ENCODE results near the gene GSTM3. TPM values are rescaled to one million over a fixed set of nuclear protein-coding genes. Genes with fewer than 3 reads are reported as not detected.
"Not testable (repeated sequence)": the region's sequence is repeated elsewhere in the genome, so short reads cannot be mapped to it uniquely, and the experiment has no call there.

The GSTM3 gene
- total RNA-seq, 2 experiments from 2014 or later = 14.8 to 15.4 TPM

- Histone ChIP-seq H3K36me3 (ENCODE audit: insufficient read depth, low read length) (no peaks in the 10 kb centered on the region), H3K9me3 (ENCODE audit: control insufficient read depth in 1 of 2, insufficient read depth in 1 of 2, low read length in 2 of 2) (no peaks in the 10 kb centered on the region), H3K4me1 (ENCODE audit: insufficient read depth, low read length) (no peaks in the 10 kb centered on the region), H3K4me3 (ENCODE audit: low read length) (no peak overlapping the region), H3K27me3 (ENCODE audit: control insufficient read depth in 1 of 2, insufficient read depth in 2 of 2, low read length in 2 of 2) (no peaks in the 10 kb centered on the region), H3K27ac (ENCODE audit: low read depth in 1 of 2, low read length in 2 of 2) (no peak overlapping the region)
- no peaks in the 10 kb centered on the region for H3K9me3 Mint-ChIP-seq
- H3K4me3 Mint-ChIP-seq = no peak overlapping the region
- POLR2A ChIA-PET = no interaction called here
- no peak overlapping the region for H3K27ac Mint-ChIP-seq
- no peaks in the 10 kb centered on the region for H3K27me3 Mint-ChIP-seq
- peaks cover 37% of the 10 kb centered on the region for H3K36me3 Mint-ChIP-seq (ENCODE audit: low read depth)
- CTCF ChIA-PET = no interaction called here
- no peak for DNase-seq
- intact Hi-C loops (cut with DNase I, micrococcal nuclease) = no loop called here
- no peak for ATAC-seq (ENCODE audit: poor library complexity)
- no peaks in the 10 kb centered on the region for H3K4me1 Mint-ChIP-seq (ENCODE audit: low read depth)
- no peak for TF ChIP-seq CTCF (IDR thresholded peaks at IDR 0.05)
These were observed 43.8 kb downstream of the GSTM3 start for GRCh38 chr1:109697066-109697465.

- H3K4me1 Mint-ChIP-seq (ENCODE audit: low read depth); DNase-seq; H3K27ac Mint-ChIP-seq; H3K27ac ChIP-seq (ENCODE audit: low read depth in 1 of 2, low read length in 2 of 2); H3K36me3 ChIP-seq (ENCODE audit: insufficient read depth, low read length); H3K9me3 Mint-ChIP-seq; H3K4me3 Mint-ChIP-seq; H3K4me3 ChIP-seq (ENCODE audit: low read length); POLR2A ChIA-PET; ATAC-seq (ENCODE audit: poor library complexity); H3K9me3 ChIP-seq (ENCODE audit: control insufficient read depth in 1 of 2, insufficient read depth in 1 of 2, low read length in 2 of 2); intact Hi-C loops (cut with DNase I, micrococcal nuclease); H3K4me1 ChIP-seq (ENCODE audit: insufficient read depth, low read length); H3K27me3 ChIP-seq (ENCODE audit: control insufficient read depth in 1 of 2, insufficient read depth in 2 of 2, low read length in 2 of 2); H3K27me3 Mint-ChIP-seq; CTCF ChIA-PET: not testable (repeated sequence)
- peaks cover 50% of the 10 kb centered on the region for H3K36me3 Mint-ChIP-seq (ENCODE audit: low read depth)
These were observed 45.7 kb downstream of the GSTM3 start for GRCh38 chr1:109695138-109695537.

- H3K4me1 Mint-ChIP-seq (ENCODE audit: low read depth); H3K27ac Mint-ChIP-seq; H3K27me3 Mint-ChIP-seq; CTCF ChIA-PET; ATAC-seq (ENCODE audit: poor library complexity); H3K27ac ChIP-seq (ENCODE audit: low read depth in 1 of 2, low read length in 2 of 2); H3K4me3 ChIP-seq (ENCODE audit: low read length); H3K4me3 Mint-ChIP-seq; H3K36me3 ChIP-seq (ENCODE audit: insufficient read depth, low read length); H3K9me3 Mint-ChIP-seq; H3K4me1 ChIP-seq (ENCODE audit: insufficient read depth, low read length); DNase-seq; POLR2A ChIA-PET; H3K27me3 ChIP-seq (ENCODE audit: control insufficient read depth in 1 of 2, insufficient read depth in 2 of 2, low read length in 2 of 2); H3K9me3 ChIP-seq (ENCODE audit: control insufficient read depth in 1 of 2, insufficient read depth in 1 of 2, low read length in 2 of 2): not testable (repeated sequence)
- intact Hi-C loops (cut with DNase I, micrococcal nuclease) = loop anchor here in 1 of 2 experiments (5.0 kb wide), 1 partner anchor 78 kb away; no protein-coding TSS in a partner anchor
- H3K36me3 Mint-ChIP-seq (ENCODE audit: low read depth) = peaks cover 57% of the 10 kb centered on the region
These were observed 46.4 kb downstream of the GSTM3 start for GRCh38 chr1:109694400-109694799.

- CTCF ChIA-PET = no interaction called here
- H3K36me3 ChIP-seq (ENCODE audit: insufficient read depth, low read length) = no peaks in the 10 kb centered on the region
- no peak for DNase-seq
- H3K4me3 Mint-ChIP-seq = no peak overlapping the region
- peaks cover 23% of the 10 kb centered on the region for H3K4me1 Mint-ChIP-seq (ENCODE audit: low read depth)
- no peaks in the 10 kb centered on the region for H3K9me3 ChIP-seq (ENCODE audit: control insufficient read depth in 1 of 2, insufficient read depth in 1 of 2, low read length in 2 of 2)
- H3K27me3 ChIP-seq (ENCODE audit: control insufficient read depth in 1 of 2, insufficient read depth in 2 of 2, low read length in 2 of 2) = no peaks in the 10 kb centered on the region
- no peaks in the 10 kb centered on the region for H3K4me1 ChIP-seq (ENCODE audit: insufficient read depth, low read length)
- TF ChIP-seq CTCF (IDR thresholded peaks at IDR 0.05) = no peak
- no peak overlapping the region for H3K27ac Mint-ChIP-seq
- no peak overlapping the region for H3K27ac ChIP-seq (ENCODE audit: low read depth in 1 of 2, low read length in 2 of 2)
- H3K27me3 Mint-ChIP-seq = no peaks in the 10 kb centered on the region
- no peaks in the 10 kb centered on the region for H3K9me3 Mint-ChIP-seq
- H3K36me3 Mint-ChIP-seq (ENCODE audit: low read depth) = peaks cover 50% of the 10 kb centered on the region
- no peak for ATAC-seq (ENCODE audit: poor library complexity)
- POLR2A ChIA-PET = no interaction called here
- intact Hi-C loops (cut with DNase I, micrococcal nuclease) = loop anchor here in 1 of 2 experiments (5.0 kb wide), 1 partner anchor 81 kb away; no protein-coding TSS in a partner anchor
- H3K4me3 ChIP-seq (ENCODE audit: low read length) = no peak overlapping the region
These were observed 49.1 kb downstream of the GSTM3 start for GRCh38 chr1:109691759-109692158.

Data from CD4-positive, alpha-beta T cell (primary cell).